GM19328 (cell line): ENCODE results near the gene PRUNE2.

ENCODE experiments used
- ATAC-seq: cut with Tn5 transposase; IDR thresholded peaks from one replicate; pipeline ENCODE4 v1.9.1; 2021; ENCODE audit warnings: mild to moderate bottlenecking, moderate library complexity; ENCODE audit not compliant: unreplicated experiment

Gene PRUNE2

GRCh38 chr9:76737154-76737902 lies 168.6 kb downstream of the PRUNE2 start:
- ATAC-seq = no peak

GRCh38 chr9:76734716-76735115 lies 171.2 kb downstream of the PRUNE2 start:
- ATAC-seq = no peak

GRCh38 chr9:76733096-76733495 lies 172.8 kb downstream of the PRUNE2 start:
- no peak for ATAC-seq

- no peak for ATAC-seq
Measured at GRCh38 chr9:76732341-76732958, 173.5 kb downstream of the PRUNE2 start.

GRCh38 chr9:76730801-76731200 lies 175.1 kb downstream of the PRUNE2 start:
- ATAC-seq = no peak

- ATAC-seq = no peak
Measured at GRCh38 chr9:76729980-76730737, 175.8 kb downstream of the PRUNE2 start.

- ATAC-seq = no peak
Measured at GRCh38 chr9:76729116-76729515, 176.8 kb downstream of the PRUNE2 start.

- no peak for ATAC-seq
Measured at GRCh38 chr9:76725885-76726284, 180.0 kb downstream of the PRUNE2 start.

GRCh38 chr9:76725011-76725546 lies 180.8 kb downstream of the PRUNE2 start:
- ATAC-seq = no peak

GRCh38 chr9:76720245-76720644 lies 185.7 kb downstream of the PRUNE2 start:
- no peak for ATAC-seq

- ATAC-seq = no peak
Measured at GRCh38 chr9:76718166-76718565, 187.7 kb downstream of the PRUNE2 start.

- ATAC-seq = no peak
Measured at GRCh38 chr9:76717613-76718012, 188.3 kb downstream of the PRUNE2 start.

- no peak for ATAC-seq
Measured at GRCh38 chr9:76717176-76717575, 188.7 kb downstream of the PRUNE2 start.

- ATAC-seq = no peak
Measured at GRCh38 chr9:76716085-76716672, 189.7 kb downstream of the PRUNE2 start.

GRCh38 chr9:76713381-76713780 lies 192.5 kb downstream of the PRUNE2 start:
- no peak for ATAC-seq

GRCh38 chr9:76709020-76709419 lies 196.9 kb downstream of the PRUNE2 start:
- no peak for ATAC-seq

- no peak for ATAC-seq
Measured at GRCh38 chr9:76707510-76707909, 198.4 kb downstream of the PRUNE2 start.

GRCh38 chr9:76704593-76705204 lies 201.2 kb downstream of the PRUNE2 start:
- ATAC-seq = no peak

GRCh38 chr9:76703270-76703669 lies 202.6 kb downstream of the PRUNE2 start:
- ATAC-seq = no peak

- ATAC-seq = no peak
Measured at GRCh38 chr9:76701441-76702039, 204.4 kb downstream of the PRUNE2 start.
